ENCODE measurements around the gene XPO4.

DNA sequence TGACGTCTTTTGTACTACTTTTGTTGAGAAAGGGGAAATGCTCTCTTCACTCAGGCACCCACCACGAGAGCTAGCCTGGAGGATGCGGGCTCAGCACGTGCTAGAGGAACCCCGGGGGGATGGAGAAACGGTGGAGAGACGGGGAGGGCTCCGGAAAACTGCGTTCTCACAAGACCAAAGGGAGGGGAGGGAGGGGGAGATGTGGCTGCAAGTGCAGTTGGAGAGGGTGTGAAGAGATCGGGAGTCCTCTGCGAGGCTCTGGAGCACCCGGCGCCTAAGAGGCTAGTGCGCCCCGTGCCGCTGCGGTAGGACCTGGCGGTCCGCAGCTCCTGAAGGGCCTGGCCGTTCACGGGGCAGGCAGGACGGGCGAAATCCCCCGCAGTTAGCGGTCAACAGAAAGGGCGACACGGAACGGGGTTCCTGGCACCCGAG, 43.4 kb upstream of the XPO4 start:
- TF ChIP-seq EZH2phosphoT487 (IDR thresholded peaks at IDR 0.05; ENCODE audit: borderline replicate concordance, low read length) (no peak), EZH2 (IDR thresholded peaks at IDR 0.05; ENCODE audit: low read length, unreplicated experiment) (no peak)
- TF ChIP-seq, protein P1, sequence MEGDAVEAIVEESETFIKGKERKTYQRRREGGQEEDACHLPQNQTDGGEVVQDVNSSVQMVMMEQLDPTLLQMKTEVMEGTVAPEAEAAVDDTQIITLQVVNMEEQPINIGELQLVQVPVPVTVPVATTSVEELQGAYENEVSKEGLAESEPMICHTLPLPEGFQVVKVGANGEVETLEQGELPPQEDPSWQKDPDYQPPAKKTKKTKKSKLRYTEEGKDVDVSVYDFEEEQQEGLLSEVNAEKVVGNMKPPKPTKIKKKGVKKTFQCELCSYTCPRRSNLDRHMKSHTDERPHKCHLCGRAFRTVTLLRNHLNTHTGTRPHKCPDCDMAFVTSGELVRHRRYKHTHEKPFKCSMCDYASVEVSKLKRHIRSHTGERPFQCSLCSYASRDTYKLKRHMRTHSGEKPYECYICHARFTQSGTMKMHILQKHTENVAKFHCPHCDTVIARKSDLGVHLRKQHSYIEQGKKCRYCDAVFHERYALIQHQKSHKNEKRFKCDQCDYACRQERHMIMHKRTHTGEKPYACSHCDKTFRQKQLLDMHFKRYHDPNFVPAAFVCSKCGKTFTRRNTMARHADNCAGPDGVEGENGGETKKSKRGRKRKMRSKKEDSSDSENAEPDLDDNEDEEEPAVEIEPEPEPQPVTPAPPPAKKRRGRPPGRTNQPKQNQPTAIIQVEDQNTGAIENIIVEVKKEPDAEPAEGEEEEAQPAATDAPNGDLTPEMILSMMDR (conservative IDR thresholded peaks at IDR 0.05; ENCODE audit: low read depth, low read length) = no peak

Data from PC-3 (cell line).